SK-N-SH treated with all-trans-retinoic acid at 6 μM for 48 hours (cell line): ENCODE results near the gene SSBP4.

Experiments used
- CSDC2 ChIP-seq: fragments of 250-450 bp; sonication (Bioruptor Pico); IDR thresholded peaks from 2 replicates; pipeline ENCODE4 v1.5.0; 2020; ENCODE audit warnings: mild to moderate bottlenecking, moderate library complexity
- ISL1 ChIP-seq: fragments of 250-450 bp; sonication (Bioruptor Pico); IDR thresholded peaks from 2 replicates; pipeline ENCODE4 v2.1.2; 2022; ENCODE audit warnings: mild to moderate bottlenecking, moderate library complexity
- PATZ1 ChIP-seq: fragments of 250-450 bp; sonication (Bioruptor Pico); IDR thresholded peaks from 2 replicates; pipeline ENCODE4 v1.8.0; 2020; ENCODE audit warnings: mild to moderate bottlenecking, moderate library complexity, borderline replicate concordance
- RARB ChIP-seq: fragments of 250-450 bp; sonication (Bioruptor Pico); IDR thresholded peaks from 2 replicates; pipeline ENCODE4 v1.8.0; 2021; ENCODE audit warnings: mild to moderate bottlenecking, moderate library complexity
- ZFP30 ChIP-seq: fragments of 450-650 bp; formaldehyde crosslinking; IDR thresholded peaks from 2 replicates; pipeline ENCODE4 v1.5.0; 2022; ENCODE audit warnings: mild to moderate bottlenecking, moderate library complexity
- ZNF70 ChIP-seq: fragments of 450-650 bp; formaldehyde crosslinking; IDR thresholded peaks from 2 replicates; pipeline ENCODE4 v1.5.0; 2020; ENCODE audit warnings: mild to moderate bottlenecking, moderate library complexity
- TF ChIP-seq, protein P1 (sequence below): fragments of 250-450 bp; sonication (Bioruptor Pico); IDR thresholded peaks from 2 replicates; pipeline ENCODE4 v1.5.1; 2020; ENCODE audit warnings: low read depth, mild to moderate bottlenecking, moderate library complexity
- TF ChIP-seq, protein P2 (sequence below): fragments of 250-450 bp; sonication (Bioruptor Pico); IDR thresholded peaks from 2 replicates; pipeline ENCODE4 v1.8.0; 2021; ENCODE audit warnings: low read depth, mild to moderate bottlenecking, moderate library complexity, borderline replicate concordance

- TF ChIP-seq ZNF70 (CRISPR knock-in tag): no peak
- TF ChIP-seq, protein P1, sequence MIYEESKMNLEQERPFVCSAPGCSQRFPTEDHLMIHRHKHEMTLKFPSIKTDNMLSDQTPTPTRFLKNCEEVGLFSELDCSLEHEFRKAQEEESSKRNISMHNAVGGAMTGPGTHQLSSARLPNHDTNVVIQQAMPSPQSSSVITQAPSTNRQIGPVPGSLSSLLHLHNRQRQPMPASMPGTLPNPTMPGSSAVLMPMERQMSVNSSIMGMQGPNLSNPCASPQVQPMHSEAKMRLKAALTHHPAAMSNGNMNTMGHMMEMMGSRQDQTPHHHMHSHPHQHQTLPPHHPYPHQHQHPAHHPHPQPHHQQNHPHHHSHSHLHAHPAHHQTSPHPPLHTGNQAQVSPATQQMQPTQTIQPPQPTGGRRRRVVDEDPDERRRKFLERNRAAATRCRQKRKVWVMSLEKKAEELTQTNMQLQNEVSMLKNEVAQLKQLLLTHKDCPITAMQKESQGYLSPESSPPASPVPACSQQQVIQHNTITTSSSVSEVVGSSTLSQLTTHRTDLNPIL (CRISPR knock-in tag): no peak
- no peak for TF ChIP-seq CSDC2 (CRISPR knock-in tag)
- TF ChIP-seq PATZ1 (CRISPR knock-in tag): no peak
- TF ChIP-seq ISL1 (CRISPR knock-in tag): no peak
- no peak for TF ChIP-seq ZFP30 (CRISPR knock-in tag)
- TF ChIP-seq, protein P2, sequence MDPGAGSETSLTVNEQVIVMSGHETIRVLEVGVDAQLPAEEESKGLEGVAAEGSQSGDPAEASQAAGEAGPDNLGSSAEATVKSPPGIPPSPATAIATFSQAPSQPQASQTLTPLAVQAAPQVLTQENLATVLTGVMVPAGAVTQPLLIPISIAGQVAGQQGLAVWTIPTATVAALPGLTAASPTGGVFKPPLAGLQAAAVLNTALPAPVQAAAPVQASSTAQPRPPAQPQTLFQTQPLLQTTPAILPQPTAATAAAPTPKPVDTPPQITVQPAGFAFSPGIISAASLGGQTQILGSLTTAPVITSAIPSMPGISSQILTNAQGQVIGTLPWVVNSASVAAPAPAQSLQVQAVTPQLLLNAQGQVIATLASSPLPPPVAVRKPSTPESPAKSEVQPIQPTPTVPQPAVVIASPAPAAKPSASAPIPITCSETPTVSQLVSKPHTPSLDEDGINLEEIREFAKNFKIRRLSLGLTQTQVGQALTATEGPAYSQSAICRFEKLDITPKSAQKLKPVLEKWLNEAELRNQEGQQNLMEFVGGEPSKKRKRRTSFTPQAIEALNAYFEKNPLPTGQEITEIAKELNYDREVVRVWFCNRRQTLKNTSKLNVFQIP (CRISPR knock-in tag): no peak
- TF ChIP-seq RARB (CRISPR knock-in tag): no peak
Measured at GRCh38 chr19:18406749-18407148, 12.4 kb upstream of the SSBP4 start.
